K562 (cell line): ENCODE measurements around the gene NPB. TPM values are rescaled to one million over a fixed set of nuclear protein-coding genes. Genes with fewer than 3 reads are reported as not detected.

ENCODE experiments used
- ASH1L ChIP-seq: fragments of 450-650 bp; IDR thresholded peaks from 2 replicates; pipeline ENCODE4 v1.6.1; 2018; ENCODE audit warnings: borderline replicate concordance, mild to moderate bottlenecking, low read depth; ENCODE audit not compliant: partially characterized antibody
- CCNT2 ChIP-seq: IDR thresholded peaks from 2 replicates; pipeline ENCODE4 v1.6.1; 2011; ENCODE audit warnings: borderline replicate concordance, low read depth, mild to moderate bottlenecking, moderate library complexity, mixed read lengths, low read length; ENCODE audit not compliant: insufficient read length; ENCODE audit errors: extremely low read depth
- CHD1 ChIP-seq: fragments of 200-600 bp; sonication (generic); IDR thresholded peaks from one replicate; pipeline ENCODE4 v1.6.1; 2012; ENCODE audit warnings: mild to moderate bottlenecking, moderate library complexity, low read length, inconsistent platforms
- E2F6 ChIP-seq, 2 experiments: IDR thresholded peaks; 2 replicates each; pipeline ENCODE4 v1.6.1; 2011; ENCODE audit warnings: borderline replicate concordance in 1 of 2, control low read depth in 1 of 2, low read depth in 1 of 2, low read length in 1 of 2, mild to moderate bottlenecking in 1 of 2, mixed read lengths in 1 of 2, moderate library complexity in 1 of 2; ENCODE audit not compliant: insufficient read depth in 1 of 2, insufficient read length in 1 of 2, poor library complexity in 1 of 2, severe bottlenecking in 1 of 2; ENCODE audit errors: extremely low read depth in 1 of 2
- EHMT2 ChIP-seq: fragments of 450-650 bp; IDR thresholded peaks from 2 replicates; pipeline ENCODE4 v1.6.1; 2018; ENCODE audit warnings: antibody characterized with exemption
- ETS1 ChIP-seq: conservative IDR thresholded peaks from 2 replicates; pipeline ENCODE4 v1.6.1; 2011; ENCODE audit warnings: low read depth, mild to moderate bottlenecking, low read length; ENCODE audit not compliant: control insufficient read depth
- ETV1 ChIP-seq: fragments of 450-650 bp; conservative IDR thresholded peaks from 2 replicates; pipeline ENCODE4 v1.6.1; 2016; ENCODE audit warnings: missing genetic modification characterization, control low read depth, low read depth, missing compliant biosample characterization
- EZH2 ChIP-seq: IDR thresholded peaks from 2 replicates; pipeline ENCODE4 v1.6.1; 2012; ENCODE audit warnings: low read depth, mild to moderate bottlenecking, inconsistent platforms, low read length, borderline replicate concordance
- FUS ChIP-seq: fragments of 200-400 bp; formaldehyde crosslinking; optimal IDR thresholded peaks from 2 replicates; pipeline ENCODE3; 2017; ENCODE audit warnings: low read depth, low read length
- GMEB1 ChIP-seq: fragments of 250-450 bp; sonication (Bioruptor Pico); IDR thresholded peaks from 2 replicates; pipeline ENCODE4 v1.4.0; 2020; ENCODE audit warnings: mild to moderate bottlenecking
- GTF2B ChIP-seq: IDR thresholded peaks from 2 replicates; pipeline ENCODE4 v1.6.1; 2011; ENCODE audit not compliant: insufficient read length; ENCODE audit errors: extremely low read depth
- ILK ChIP-seq: fragments of 450-650 bp; IDR thresholded peaks from 2 replicates; pipeline ENCODE4 v1.6.1; 2016; ENCODE audit warnings: missing genetic modification characterization, low read depth, mild to moderate bottlenecking, missing compliant biosample characterization, moderate library complexity, borderline replicate concordance
- KAT7 ChIP-seq: sonication (generic); formaldehyde crosslinking; IDR thresholded peaks from 2 replicates; pipeline ENCODE4 v1.8.0; 2022; ENCODE audit warnings: missing genetic modification reagents, mild to moderate bottlenecking, borderline replicate concordance
- KDM5B ChIP-seq: fragments of 200-600 bp; sonication (generic); IDR thresholded peaks from 2 replicates; pipeline ENCODE4 v1.6.1; 2012; ENCODE audit warnings: low read depth, mild to moderate bottlenecking, moderate library complexity, low read length, control low read depth, inconsistent platforms; ENCODE audit not compliant: insufficient replicate concordance
- MNT ChIP-seq, 2 experiments: fragments of 450-650 bp; conservative IDR thresholded peaks; 2 replicates each; pipeline ENCODE4 v1.6.1; 2017; ENCODE audit warnings: mild to moderate bottlenecking in 2 of 2, moderate library complexity in 2 of 2
- RB1 ChIP-seq: fragments of 450-650 bp; IDR thresholded peaks from 2 replicates; pipeline ENCODE4 v1.6.1; 2017; ENCODE audit warnings: low read depth, mild to moderate bottlenecking
- SUPT5H ChIP-seq: fragments of 450-650 bp; IDR thresholded peaks from 2 replicates; pipeline ENCODE4 v1.6.1; 2016
- ZBTB17 ChIP-seq: fragments of 450-650 bp; formaldehyde crosslinking; IDR thresholded peaks from 2 replicates; pipeline ENCODE4 v1.4.0; 2020; ENCODE audit warnings: mild to moderate bottlenecking
- ZEB2 ChIP-seq: fragments of 450-650 bp; IDR thresholded peaks from 2 replicates; pipeline ENCODE4 v1.6.1; 2016
- ZNF507 ChIP-seq: conservative IDR thresholded peaks from 2 replicates; pipeline ENCODE4 v1.6.1; 2017; ENCODE audit warnings: missing genetic modification characterization, missing compliant biosample characterization
- polyA plus RNA-seq, 8 experiments: library from polyadenylated mRNA; depleted of rRNA in 4 of 8; stranded (reverse) in 5 of 8; unstranded in 3 of 8; fragments of >200 nt; fragmentation: Nextera tagmentation in 2 of 8; fragmentation: Illumina TruSeq in 1 of 8; extraction: Ambion mirVana in 2 of 8; extraction: Trizol in 1 of 8; gene quantifications; 2 replicates each; pipeline versions ENCODE4 v1.2.1 to v1.2.3, GENCODE V29; 2011 to 2014; ENCODE audit warnings: inconsistent platforms in 1 of 8, missing spikeins in 1 of 8
- total RNA-seq, 7 experiments: library from RNA; depleted of rRNA in 6 of 7; stranded (reverse); fragments of >200 nt in 6 of 7; fragmentation: Illumina TruSeq in 2 of 7; extraction: Trizol in 2 of 7; gene quantifications; 2 replicates each; pipeline versions ENCODE4 v1.2.1 to v1.2.3, GENCODE V29; 2011 to 2021; ENCODE audit warnings: low replicate concordance in 1 of 7

Gene NPB
- total and polyA plus RNA-seq, 9 of the 15 experiments (the other 6 are each of a cell fraction or from before 2014, with no cell fraction given) = 0.03 to 0.61 (median 0.14) TPM; not detected in 2

- TF ChIP-seq FUS (peak; percentile 48), ZBTB17 (peak; percentile 34; the same call in 1 of the 2 replicates), ILK (tag) (no peak), KAT7 (0 out of 2 replicates have a peak, but pooled peaks have one; percentile 58), SUPT5H (0 out of 2 replicates have a peak, but pooled peaks have one; percentile 35), ZEB2 (no peak), CCNT2 (peak; percentile 56), ETS1 (peak; percentile 51; the same call in 1 of the 2 replicates), RB1 (peak; percentile 60; the same call in 1 of the 2 replicates), ETV1 (tag) (0 out of 2 replicates have a peak, but pooled peaks have one; percentile 22), MNT (conservative IDR thresholded peaks at IDR 0.05) (no peak), E2F6 (IDR thresholded peaks at IDR 0.05; ENCODE audit: borderline replicate concordance in 1 of 2, extremely low read depth in 1 of 2, insufficient read depth in 1 of 2, insufficient read length in 1 of 2, low read depth in 1 of 2, low read length in 1 of 2, poor library complexity in 1 of 2, severe bottlenecking in 1 of 2) (peak in 1 of 2 experiments; percentile 20), GTF2B (no peak), ASH1L (no peak), GMEB1 (CRISPR knock-in tag) (no peak), EZH2 (no peak), ZNF507 (tag) (no peak), EHMT2 (no peak), KDM5B (peak; percentile 41), CHD1 (peak; percentile 95)
These were observed 31.7 kb upstream of the NPB start (continued) for GRCh38 chr17:81870131-81870980.
